Osteoblast (primary cell): Measurements from ENCODE around the gene CSF2RB. TPM values are rescaled to one million over a fixed set of nuclear protein-coding genes. Genes with fewer than 3 reads are reported as not detected.

ENCODE experiments used
- DNase-seq: peaks from one replicate; pipeline ENCODE4 v3.0.0; 2011; ENCODE audit warnings: low spot score, mixed read lengths; ENCODE audit not compliant: insufficient read length; ENCODE audit errors: missing footprints
- H2AFZ ChIP-seq: 2 replicates; pipeline ENCODE4 v1.6.0; 2011; ENCODE audit warnings: mild to moderate bottlenecking, low read length
- H3K27ac ChIP-seq: 2 replicates; pipeline ENCODE4 v1.5.1; 2011; ENCODE audit warnings: mild to moderate bottlenecking, low read depth, low read length, moderate library complexity
- H3K27me3 ChIP-seq: 2 replicates; pipeline ENCODE4 v1.6.0; 2012; ENCODE audit warnings: mild to moderate bottlenecking, control low read depth, inconsistent platforms, low read length, moderate library complexity; ENCODE audit not compliant: insufficient read depth
- H3K36me3 ChIP-seq: 2 replicates; pipeline ENCODE4 v1.5.1; 2011; ENCODE audit warnings: mild to moderate bottlenecking, low read length, control low read depth, moderate library complexity; ENCODE audit not compliant: insufficient read depth
- H3K4me1 ChIP-seq: 2 replicates; pipeline ENCODE4 v1.5.1; 2011; ENCODE audit warnings: mild to moderate bottlenecking, low read length, control low read depth, moderate library complexity; ENCODE audit not compliant: insufficient read depth
- H3K4me2 ChIP-seq: 2 replicates; pipeline ENCODE4 v1.6.0; 2011; ENCODE audit warnings: mild to moderate bottlenecking, low read length; ENCODE audit not compliant: insufficient read depth
- H3K4me3 ChIP-seq: fragments of 200-600 bp; sonication (generic); 3 replicates; pipeline ENCODE4 v1.5.1; 2012; ENCODE audit warnings: mild to moderate bottlenecking, low read length, inconsistent platforms; ENCODE audit not compliant: insufficient read depth
- H3K79me2 ChIP-seq: 2 replicates; pipeline ENCODE4 v1.6.0; 2012; ENCODE audit warnings: mild to moderate bottlenecking, low read length, control low read depth, inconsistent platforms; ENCODE audit not compliant: insufficient read depth
- H3K9me3 ChIP-seq: 2 replicates; pipeline ENCODE4 v1.5.1; 2011; ENCODE audit warnings: low read depth, low read length, control low read depth
- H4K20me1 ChIP-seq: 2 replicates; pipeline ENCODE4 v1.6.0; 2012; ENCODE audit warnings: mild to moderate bottlenecking, low read length, control low read depth; ENCODE audit not compliant: insufficient read depth
- total RNA-seq: library from RNA; depleted of rRNA; stranded (reverse); fragments of >200 nt; gene quantifications from 2 replicates; pipeline ENCODE4 v1.2.3, GENCODE V29; 2012
- TF ChIP-seq, protein P1 (sequence below): IDR thresholded peaks from 2 replicates; pipeline ENCODE4 v1.5.1; 2011; ENCODE audit warnings: mild to moderate bottlenecking, low read depth, low read length, moderate library complexity; ENCODE audit errors: extremely low read depth

Gene CSF2RB
- total RNA-seq, result 1.1 and 1.2 TPM in 2 replicates

- Histone ChIP-seq H3K4me2 (peak within 1 kb of the TSS; percentile 31), H3K4me3 (no peak within 1 kb of the TSS), H3K27ac (no peak within 1 kb of the TSS), H4K20me1 (no peaks in the 10 kb centered on the region), H3K4me1 (peaks cover 13% of the 10 kb centered on the region), H3K36me3 (no peaks in the 10 kb centered on the region), H3K79me2 (no peaks in the 10 kb centered on the region), H2AFZ (peak within 1 kb of the TSS; percentile 38), H3K27me3 (peaks cover 3% of the 10 kb centered on the region), H3K9me3 (no peaks in the 10 kb centered on the region)
- DNase-seq, result peak; percentile 19
- TF ChIP-seq, protein P1, sequence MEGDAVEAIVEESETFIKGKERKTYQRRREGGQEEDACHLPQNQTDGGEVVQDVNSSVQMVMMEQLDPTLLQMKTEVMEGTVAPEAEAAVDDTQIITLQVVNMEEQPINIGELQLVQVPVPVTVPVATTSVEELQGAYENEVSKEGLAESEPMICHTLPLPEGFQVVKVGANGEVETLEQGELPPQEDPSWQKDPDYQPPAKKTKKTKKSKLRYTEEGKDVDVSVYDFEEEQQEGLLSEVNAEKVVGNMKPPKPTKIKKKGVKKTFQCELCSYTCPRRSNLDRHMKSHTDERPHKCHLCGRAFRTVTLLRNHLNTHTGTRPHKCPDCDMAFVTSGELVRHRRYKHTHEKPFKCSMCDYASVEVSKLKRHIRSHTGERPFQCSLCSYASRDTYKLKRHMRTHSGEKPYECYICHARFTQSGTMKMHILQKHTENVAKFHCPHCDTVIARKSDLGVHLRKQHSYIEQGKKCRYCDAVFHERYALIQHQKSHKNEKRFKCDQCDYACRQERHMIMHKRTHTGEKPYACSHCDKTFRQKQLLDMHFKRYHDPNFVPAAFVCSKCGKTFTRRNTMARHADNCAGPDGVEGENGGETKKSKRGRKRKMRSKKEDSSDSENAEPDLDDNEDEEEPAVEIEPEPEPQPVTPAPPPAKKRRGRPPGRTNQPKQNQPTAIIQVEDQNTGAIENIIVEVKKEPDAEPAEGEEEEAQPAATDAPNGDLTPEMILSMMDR, result no peak
Observed at GRCh38 chr22:36913427-36914389, at the start of gene CSF2RB. Gene CSF2RB (plus strand): TSS chr22:36913628. CDS start chr22:36922208, 8,580 bp downstream.

GRCh38 chr22:36863979-36864378, 49.4 kb upstream of the CSF2RB start:
- H3K27me3 ChIP-seq, result peaks cover 9% of the 10 kb centered on the region
- H4K20me1 ChIP-seq, result no peaks in the 10 kb centered on the region
- no peaks in the 10 kb centered on the region for H3K36me3 ChIP-seq
- H3K4me2 ChIP-seq, result no peak overlapping the region
- no peaks in the 10 kb centered on the region for H3K4me1 ChIP-seq
- H3K9me3 ChIP-seq, result no peaks in the 10 kb centered on the region
- TF ChIP-seq, protein P1, result no peak
- no peak overlapping the region for H2AFZ ChIP-seq
- no peak for DNase-seq
- H3K27ac ChIP-seq, result no peak overlapping the region
- H3K79me2 ChIP-seq, result no peaks in the 10 kb centered on the region
- H3K4me3 ChIP-seq, result no peak overlapping the region

DNA sequence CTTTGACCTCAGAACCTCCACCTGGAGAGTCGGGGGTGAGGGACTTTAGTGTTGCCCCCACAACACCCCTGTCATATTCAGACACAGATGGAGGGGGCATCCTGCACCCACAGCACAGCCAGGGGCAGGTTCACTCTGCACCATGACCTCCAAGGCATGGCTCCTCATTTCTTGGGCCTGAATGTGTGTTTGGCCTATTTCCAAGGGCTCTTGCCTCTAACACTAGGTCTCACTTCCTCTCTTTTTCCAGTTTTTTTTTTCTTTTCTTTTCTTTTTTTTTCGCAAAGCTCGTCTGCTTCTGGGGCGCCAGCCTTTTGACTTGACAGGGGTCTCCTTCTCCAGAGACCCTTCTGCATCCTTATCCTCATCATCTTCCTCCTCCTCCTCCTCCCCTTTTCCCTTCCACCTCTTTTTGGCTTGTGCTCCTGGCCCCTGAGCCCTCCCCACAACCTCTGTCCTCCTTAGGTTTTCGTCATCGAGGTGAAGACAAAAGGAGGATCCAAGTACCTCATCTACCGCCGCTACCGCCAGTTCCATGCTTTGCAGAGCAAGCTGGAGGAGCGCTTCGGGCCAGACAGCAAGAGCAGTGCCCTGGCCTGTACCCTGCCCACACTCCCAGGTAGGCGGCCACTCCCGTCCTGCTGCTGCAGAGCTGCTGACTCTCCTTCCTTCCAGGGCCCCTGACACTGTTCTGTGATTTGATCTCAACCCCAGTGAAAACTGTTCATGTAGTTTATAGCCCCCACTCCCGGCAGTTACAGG, 48.8 kb upstream of the CSF2RB start:
- TF ChIP-seq, protein P1, result no peak
- no peak overlapping the region for H3K4me2 ChIP-seq
- no peak overlapping the region for H2AFZ ChIP-seq
- no peak overlapping the region for H3K27ac ChIP-seq
- no peaks in the 10 kb centered on the region for H3K9me3 ChIP-seq
- no peaks in the 10 kb centered on the region for H3K79me2 ChIP-seq
- no peak for DNase-seq
- no peaks in the 10 kb centered on the region for H4K20me1 ChIP-seq
- H3K36me3 ChIP-seq, result no peaks in the 10 kb centered on the region
- H3K4me1 ChIP-seq, result no peaks in the 10 kb centered on the region
- peaks cover 12% of the 10 kb centered on the region for H3K27me3 ChIP-seq
- no peak overlapping the region for H3K4me3 ChIP-seq

- DNase-seq, result peak; percentile 91
- no peaks in the 10 kb centered on the region for H3K79me2 ChIP-seq
Observed at GRCh38 chr22:36865346-36865745, 48.1 kb upstream of the CSF2RB start.

More at GRCh38 chr22:36865346-36865745, 48.1 kb upstream of the CSF2RB start:
- H3K4me1 ChIP-seq, result no peaks in the 10 kb centered on the region
- H3K27ac ChIP-seq, result no peak overlapping the region
- no peaks in the 10 kb centered on the region for H3K36me3 ChIP-seq
- H3K9me3 ChIP-seq, result no peaks in the 10 kb centered on the region
- H4K20me1 ChIP-seq, result no peaks in the 10 kb centered on the region
- no peak overlapping the region for H3K4me2 ChIP-seq
- TF ChIP-seq, protein P1, result no peak
- H2AFZ ChIP-seq, result no peak overlapping the region
- no peak overlapping the region for H3K4me3 ChIP-seq
- peaks cover 12% of the 10 kb centered on the region for H3K27me3 ChIP-seq
